Measurements from ENCODE around the gene COG3.

- TF ChIP-seq POLR2AphosphoS5 (IDR thresholded peaks at IDR 0.05; ENCODE audit: borderline replicate concordance, low read depth, low read length), result no peak
- TF ChIP-seq EZH2 (IDR thresholded peaks at IDR 0.05), result no peak
These were observed 83.5 kb downstream of the COG3 start for GRCh38 chr13:45548281-45548680.

Data from SK-N-MC (cell line).